ENCODE data around the gene BANK1.

- no peak for TF ChIP-seq CTCF (IDR thresholded peaks at IDR 0.05; ENCODE audit: borderline replicate concordance, extremely low read depth, low read length, poor library complexity, severe bottlenecking)
- no peak for TF ChIP-seq EZH2 (IDR thresholded peaks at IDR 0.05; ENCODE audit: borderline replicate concordance, low read depth, low read length, severe bottlenecking)
Measured at GRCh38 chr4:101973361-101973760, 182.8 kb downstream of the BANK1 start.
